ENCODE results near the gene EDIL3.

Gene EDIL3

DNA sequence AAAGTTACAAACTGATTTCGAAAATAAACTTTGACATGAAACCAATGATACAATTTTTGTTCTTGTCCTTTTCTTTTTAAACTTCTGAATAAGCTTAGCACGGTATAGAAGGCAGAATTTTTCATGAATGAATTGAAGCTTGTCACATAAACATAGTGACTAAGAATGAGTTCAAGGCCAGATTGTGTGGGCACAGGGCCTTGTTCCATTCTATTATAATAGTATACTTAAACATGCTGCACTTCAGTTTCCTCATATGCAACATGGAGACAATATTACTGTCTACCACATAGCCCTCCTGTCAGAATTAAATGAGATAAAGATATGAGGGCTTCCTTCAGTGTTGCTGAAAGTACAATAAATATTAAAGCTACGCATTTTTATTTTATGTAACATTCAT lies 459.8 kb downstream of the EDIL3 start:
- Histone ChIP-seq H3K9me3 (replicated peaks in 1 of 2; ENCODE audit: control insufficient read depth in 2 of 2, insufficient read depth in 1 of 2, low read depth in 1 of 2, low read length in 2 of 2) (no peaks in the 10 kb centered on the region), H3K9ac (ENCODE audit: low read depth, low read length, poor library complexity) (no peak overlapping the region), H2BK12ac (ENCODE audit: low read length) (no peak overlapping the region), H2BK120ac (ENCODE audit: low read depth, low read length) (no peak overlapping the region), H2AK5ac (ENCODE audit: low read depth, low read length) (no peak overlapping the region), H3K27ac (replicated peaks; ENCODE audit: low read length) (no peak overlapping the region), H3K18ac (ENCODE audit: low read length) (no peak overlapping the region), H3K36me3 (replicated peaks in 1 of 2; ENCODE audit: control insufficient read depth in 2 of 2, insufficient read depth in 2 of 2, low read length in 2 of 2) (no peaks in the 10 kb centered on the region), H3K14ac (ENCODE audit: low read length) (no peak overlapping the region), H3K23ac (ENCODE audit: low read depth, low read length, poor library complexity) (no peak overlapping the region), H2BK5ac (ENCODE audit: low read length) (no peak overlapping the region), H2BK15ac (ENCODE audit: low read length) (no peak overlapping the region), H3K4me1 (ENCODE audit: control insufficient read depth in 2 of 2, insufficient read depth in 1 of 2, low read depth in 1 of 2, low read length in 2 of 2) (peaks cover 0 to 2% of the 10 kb centered on the region in 2 donors), H3K79me1 (ENCODE audit: low read depth, low read length) (no peaks in the 10 kb centered on the region), H3K4ac (ENCODE audit: low read length) (no peak overlapping the region), H2AFZ (ENCODE audit: low read length) (no peak overlapping the region), H3K4me2 (ENCODE audit: insufficient read depth, low read length, poor library complexity, severe bottlenecking) (no peak overlapping the region), H3K27me3 (ENCODE audit: control insufficient read depth in 3 of 3, insufficient read depth in 3 of 3, low read depth in 1 of 3, low read length in 3 of 3) (no peaks in the 10 kb centered on the region), H4K91ac (ENCODE audit: low read depth, low read length, poor library complexity) (no peak overlapping the region), H4K8ac (ENCODE audit: low read depth, low read length) (no peak overlapping the region), H3K4me3 (ENCODE audit: low read length in 2 of 2) (no peak overlapping the region)
- no CpG with 5 or more reads among the region's 3 CpGs for WGBS, 2 donors (ENCODE audit: extremely low coverage in 2 of 2, insufficient read length in 2 of 2, insufficient replicate concordance in 1 of 2)
- no peak for DNase-seq (ENCODE audit: low spot score)

DNA sequence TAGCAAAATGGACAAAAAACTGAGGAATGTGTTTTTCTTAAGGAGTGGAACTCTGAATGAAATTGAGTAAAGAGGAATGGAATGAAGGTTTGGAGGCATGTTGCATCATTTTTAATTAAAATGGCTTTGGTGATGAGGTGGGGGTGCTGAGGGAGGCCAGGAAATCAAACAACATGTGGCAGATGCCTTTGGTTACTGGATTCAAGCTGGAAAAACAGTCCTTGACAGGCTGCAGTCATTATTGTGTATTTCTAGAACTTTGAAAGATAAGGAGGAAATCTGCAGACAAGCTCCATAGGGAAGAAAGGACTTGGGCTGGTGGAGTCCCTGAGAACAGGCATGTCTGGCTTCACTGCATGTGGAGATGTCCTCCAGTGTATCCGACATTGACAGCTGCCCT lies 460.5 kb downstream of the EDIL3 start:
- Histone ChIP-seq H2BK15ac (ENCODE audit: low read length) (no peak overlapping the region), H2AFZ (ENCODE audit: low read length) (no peak overlapping the region), H3K27ac (replicated peaks; ENCODE audit: low read length) (no peak overlapping the region), H3K18ac (ENCODE audit: low read length) (peak overlapping the region; percentile 7), H4K8ac (ENCODE audit: low read depth, low read length) (no peak overlapping the region), H3K4ac (ENCODE audit: low read length) (no peak overlapping the region), H3K9me3 (replicated peaks in 1 of 2; ENCODE audit: control insufficient read depth in 2 of 2, insufficient read depth in 1 of 2, low read depth in 1 of 2, low read length in 2 of 2) (no peaks in the 10 kb centered on the region), H2BK12ac (ENCODE audit: low read length) (no peak overlapping the region), H3K4me1 (ENCODE audit: control insufficient read depth in 2 of 2, insufficient read depth in 1 of 2, low read depth in 1 of 2, low read length in 2 of 2) (peaks cover 0 to 2% of the 10 kb centered on the region in 2 donors), H2BK5ac (ENCODE audit: low read length) (no peak overlapping the region), H4K91ac (ENCODE audit: low read depth, low read length, poor library complexity) (no peak overlapping the region), H3K14ac (ENCODE audit: low read length) (no peak overlapping the region), H3K4me2 (ENCODE audit: insufficient read depth, low read length, poor library complexity, severe bottlenecking) (no peak overlapping the region), H2BK120ac (ENCODE audit: low read depth, low read length) (no peak overlapping the region), H3K23ac (ENCODE audit: low read depth, low read length, poor library complexity) (no peak overlapping the region), H3K79me1 (ENCODE audit: low read depth, low read length) (no peaks in the 10 kb centered on the region), H3K27me3 (ENCODE audit: control insufficient read depth in 3 of 3, insufficient read depth in 3 of 3, low read depth in 1 of 3, low read length in 3 of 3) (no peaks in the 10 kb centered on the region), H3K4me3 (ENCODE audit: low read length in 2 of 2) (no peak overlapping the region), H3K36me3 (replicated peaks in 1 of 2; ENCODE audit: control insufficient read depth in 2 of 2, insufficient read depth in 2 of 2, low read length in 2 of 2) (no peaks in the 10 kb centered on the region), H3K9ac (ENCODE audit: low read depth, low read length, poor library complexity) (no peak overlapping the region), H2AK5ac (ENCODE audit: low read depth, low read length) (no peak overlapping the region)
- WGBS, 2 donors (ENCODE audit: extremely low coverage in 2 of 2, insufficient read length in 2 of 2, insufficient replicate concordance in 1 of 2), result no CpG with 5 or more reads among the region's 1 CpG
- DNase-seq (ENCODE audit: low spot score), result no peak

DNA sequence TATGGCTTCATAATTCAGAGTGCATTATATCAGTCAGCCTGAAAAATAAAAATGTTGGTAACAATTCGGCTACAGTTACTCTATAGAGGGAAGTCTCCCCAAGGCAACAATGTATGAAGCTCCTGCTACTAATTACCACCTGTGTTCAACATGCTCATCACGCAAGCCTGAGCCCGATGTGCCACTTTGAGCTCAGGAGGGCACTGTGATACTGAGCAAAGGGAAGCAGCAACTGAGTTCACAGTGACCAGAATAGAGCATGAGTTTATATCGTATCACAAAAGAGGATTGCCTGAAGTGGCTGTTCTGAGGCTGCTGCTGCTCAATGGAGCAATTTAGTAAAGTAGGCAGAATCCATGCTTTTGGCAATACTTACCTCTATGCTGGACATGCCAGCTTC lies 462.0 kb downstream of the EDIL3 start:
- no peak overlapping the region for H2AFZ ChIP-seq (ENCODE audit: low read length)
- H3K9ac ChIP-seq (ENCODE audit: low read depth, low read length, poor library complexity), result no peak overlapping the region
- WGBS, 2 donors (ENCODE audit: extremely low coverage in 2 of 2, insufficient read length in 2 of 2, insufficient replicate concordance in 1 of 2), result no CpG with 5 or more reads among the region's 4 CpGs
- H4K91ac ChIP-seq (ENCODE audit: low read depth, low read length, poor library complexity), result no peak overlapping the region
- no peak overlapping the region for H3K14ac ChIP-seq (ENCODE audit: low read length)
- H3K4me2 ChIP-seq (ENCODE audit: insufficient read depth, low read length, poor library complexity, severe bottlenecking), result no peak overlapping the region
- H3K4ac ChIP-seq (ENCODE audit: low read length), result no peak overlapping the region
- H2BK5ac ChIP-seq (ENCODE audit: low read length), result no peak overlapping the region
- no peak overlapping the region for H2BK120ac ChIP-seq (ENCODE audit: low read depth, low read length)
- H2AK5ac ChIP-seq (ENCODE audit: low read depth, low read length), result no peak overlapping the region
- H3K79me1 ChIP-seq (ENCODE audit: low read depth, low read length), result no peaks in the 10 kb centered on the region
- no peak for DNase-seq (ENCODE audit: low spot score)
- no peak overlapping the region for H3K4me3 ChIP-seq (ENCODE audit: low read length in 2 of 2)
- no peak overlapping the region for H3K18ac ChIP-seq (ENCODE audit: low read length)
- H3K4me1 ChIP-seq (ENCODE audit: control insufficient read depth in 2 of 2, insufficient read depth in 1 of 2, low read depth in 1 of 2, low read length in 2 of 2), result peaks cover 0 to 2% of the 10 kb centered on the region in 2 donors
- no peak overlapping the region for H3K23ac ChIP-seq (ENCODE audit: low read depth, low read length, poor library complexity)
- H3K9me3 ChIP-seq (replicated peaks in 1 of 2; ENCODE audit: control insufficient read depth in 2 of 2, insufficient read depth in 1 of 2, low read depth in 1 of 2, low read length in 2 of 2), result no peaks in the 10 kb centered on the region
- H2BK15ac ChIP-seq (ENCODE audit: low read length), result no peak overlapping the region
- no peaks in the 10 kb centered on the region for H3K27me3 ChIP-seq (ENCODE audit: control insufficient read depth in 3 of 3, insufficient read depth in 3 of 3, low read depth in 1 of 3, low read length in 3 of 3)
- no peak overlapping the region for H3K27ac ChIP-seq (replicated peaks; ENCODE audit: low read length)
- H2BK12ac ChIP-seq (ENCODE audit: low read length), result no peak overlapping the region
- H3K36me3 ChIP-seq (replicated peaks in 1 of 2; ENCODE audit: control insufficient read depth in 2 of 2, insufficient read depth in 2 of 2, low read length in 2 of 2), result no peaks in the 10 kb centered on the region
- no peak overlapping the region for H4K8ac ChIP-seq (ENCODE audit: low read depth, low read length)

GRCh38 chr5:83921666-83922193 lies 462.9 kb downstream of the EDIL3 start:
- no peaks in the 10 kb centered on the region for H3K79me1 ChIP-seq (ENCODE audit: low read depth, low read length)
- WGBS, 2 donors (ENCODE audit: extremely low coverage in 2 of 2, insufficient read length in 2 of 2, insufficient replicate concordance in 1 of 2), result no CpG with 5 or more reads among the region's 5 CpGs
- H3K23ac ChIP-seq (ENCODE audit: low read depth, low read length, poor library complexity), result no peak overlapping the region

More at GRCh38 chr5:83921666-83922193, 462.9 kb downstream of the EDIL3 start:
- no peak overlapping the region for H3K9ac ChIP-seq (ENCODE audit: low read depth, low read length, poor library complexity)
- H4K8ac ChIP-seq (ENCODE audit: low read depth, low read length), result no peak overlapping the region
- H2BK120ac ChIP-seq (ENCODE audit: low read depth, low read length), result no peak overlapping the region
- H2BK12ac ChIP-seq (ENCODE audit: low read length), result no peak overlapping the region
- no peak overlapping the region for H3K27ac ChIP-seq (replicated peaks; ENCODE audit: low read length)
- no peak overlapping the region for H2AK5ac ChIP-seq (ENCODE audit: low read depth, low read length)
- H2BK5ac ChIP-seq (ENCODE audit: low read length), result no peak overlapping the region
- H3K4me1 ChIP-seq (ENCODE audit: control insufficient read depth in 2 of 2, insufficient read depth in 1 of 2, low read depth in 1 of 2, low read length in 2 of 2), result peaks cover 0 to 2% of the 10 kb centered on the region in 2 donors
- H3K14ac ChIP-seq (ENCODE audit: low read length), result no peak overlapping the region
- no peak overlapping the region for H2AFZ ChIP-seq (ENCODE audit: low read length)
- H3K4me2 ChIP-seq (ENCODE audit: insufficient read depth, low read length, poor library complexity, severe bottlenecking), result no peak overlapping the region
- no peak overlapping the region for H3K4me3 ChIP-seq (ENCODE audit: low read length in 2 of 2)
- no peaks in the 10 kb centered on the region for H3K36me3 ChIP-seq (replicated peaks in 1 of 2; ENCODE audit: control insufficient read depth in 2 of 2, insufficient read depth in 2 of 2, low read length in 2 of 2)
- H3K9me3 ChIP-seq (replicated peaks in 1 of 2; ENCODE audit: control insufficient read depth in 2 of 2, insufficient read depth in 1 of 2, low read depth in 1 of 2, low read length in 2 of 2), result no peaks in the 10 kb centered on the region
- no peak overlapping the region for H4K91ac ChIP-seq (ENCODE audit: low read depth, low read length, poor library complexity)
- no peaks in the 10 kb centered on the region for H3K27me3 ChIP-seq (ENCODE audit: control insufficient read depth in 3 of 3, insufficient read depth in 3 of 3, low read depth in 1 of 3, low read length in 3 of 3)
- H3K18ac ChIP-seq (ENCODE audit: low read length), result no peak overlapping the region
- H3K4ac ChIP-seq (ENCODE audit: low read length), result no peak overlapping the region
- no peak for DNase-seq (ENCODE audit: low spot score)
- no peak overlapping the region for H2BK15ac ChIP-seq (ENCODE audit: low read length)

Data from neuronal stem cell (in vitro differentiated cells).